ENCODE results near the gene GDPD5.

GRCh38 chr11:75518204-75518549, 7.6 kb downstream of the GDPD5 start:
- TF ChIP-seq CTCF (conservative IDR thresholded peaks at IDR 0.05) (no peak), ZFX (IDR thresholded peaks at IDR 0.05) (no peak)

All from C4-2B (cell line).